Thoracic aorta (tissue), 2 donors: ENCODE data around the gene MORN1. TPM values are rescaled to one million over a fixed set of nuclear protein-coding genes. Genes with fewer than 3 reads are reported as not detected.
A peak's percentile ranks its signal among the peaks of the same experiment; 100 is the strongest.

Experiments used
- ATAC-seq: fragments of 150-250 bp; one replicate; pipeline ENCODE4 v1.8.0; 2017; ENCODE audit warnings: low read depth; ENCODE audit not compliant: insufficient number of reproducible peaks, low FRiP score
- DNase-seq: peaks from one replicate; pipeline ENCODE4 v3.0.0-alpha.2; 2020; ENCODE audit warnings: low spot score
- H3K27ac ChIP-seq, 2 donors: fragments of 200-600 bp; sonication (generic); 1 replicate in 1 of 2; 2 replicates in 1 of 2; pipeline ENCODE4 v1.5.1; 2016; ENCODE audit warnings: mild to moderate bottlenecking in 2 of 2, moderate library complexity in 2 of 2
- H3K27me3 ChIP-seq: fragments of 200-600 bp; sonication (generic); replicated peaks from 2 replicates; pipeline ENCODE4 v1.6.0; 2016; ENCODE audit warnings: mild to moderate bottlenecking; ENCODE audit not compliant: insufficient read depth
- H3K36me3 ChIP-seq: fragments of 200-600 bp; sonication (generic); one replicate; pipeline ENCODE4 v1.5.1; 2016
- H3K4me1 ChIP-seq, 2 donors: fragments of 200-600 bp; sonication (generic); 1 replicate in 1 of 2; 2 replicates in 1 of 2; pipeline versions ENCODE4 v1.5.1 to v1.6.0; 2016; ENCODE audit warnings: low read depth in 2 of 2, mild to moderate bottlenecking in 1 of 2; ENCODE audit not compliant: control insufficient read depth in 1 of 2
- H3K4me3 ChIP-seq: fragments of 200-600 bp; sonication (generic); 2 replicates; pipeline ENCODE4 v1.5.1; 2016; ENCODE audit warnings: mild to moderate bottlenecking
- H3K9me3 ChIP-seq: fragments of 200-600 bp; sonication (generic); 2 replicates; pipeline ENCODE4 v1.5.1; 2016
- CTCF ChIP-seq: fragments of 200-600 bp; sonication (generic); IDR thresholded peaks from one replicate; pipeline ENCODE4 v1.5.1; 2019; ENCODE audit warnings: antibody characterized with exemption
- total RNA-seq, 2 donors: library from RNA; depleted of rRNA; stranded (reverse); fragments of >200 nt; gene quantifications; one replicate each; pipeline versions ENCODE4 v1.1.0 to v1.2.3, GENCODE V29; 2016

Gene MORN1
- total RNA-seq, 2 donors from 2014 or later: 7.1 to 13.8 TPM

GRCh38 chr1:2326524-2326923 is 64.8 kb downstream of the MORN1 start:
- no peak for TF ChIP-seq CTCF
- no peak for ATAC-seq
- no peak for DNase-seq
- Histone ChIP-seq H3K4me3 (no peak overlapping the region), H3K27ac (no peak overlapping the region), H3K9me3 (no peaks in the 10 kb centered on the region), H3K4me1 (peaks cover 20 to 43% of the 10 kb centered on the region in 2 donors), H3K27me3 (no peaks in the 10 kb centered on the region), H3K36me3 (no peaks in the 10 kb centered on the region)

GRCh38 chr1:2324553-2325366 is 66.6 kb downstream of the MORN1 start:
- H3K27me3 ChIP-seq: no peaks in the 10 kb centered on the region
- no peak overlapping the region for H3K4me3 ChIP-seq
- peaks cover 24 to 41% of the 10 kb centered on the region in 2 donors for H3K4me1 ChIP-seq
- H3K36me3 ChIP-seq: no peaks in the 10 kb centered on the region
- DNase-seq (no peak), ATAC-seq (no peak)
- H3K27ac ChIP-seq: no peak overlapping the region
- no peaks in the 10 kb centered on the region for H3K9me3 ChIP-seq
- TF ChIP-seq CTCF: no peak

GRCh38 chr1:2323451-2323974 is 67.8 kb downstream of the MORN1 start:
- ATAC-seq (no peak), DNase-seq (no peak)
- Histone ChIP-seq H3K27ac (peak overlapping the region; percentile 94 to 97), H3K36me3 (no peaks in the 10 kb centered on the region), H3K27me3 (no peaks in the 10 kb centered on the region), H3K4me1 (peaks cover 29 to 49% of the 10 kb centered on the region in 2 donors), H3K9me3 (no peaks in the 10 kb centered on the region), H3K4me3 (no peak overlapping the region)
- no peak for TF ChIP-seq CTCF

- ATAC-seq (peak; percentile 52), DNase-seq (no peak)
- no peaks in the 10 kb centered on the region for H3K9me3 ChIP-seq
- H3K27me3 ChIP-seq: no peaks in the 10 kb centered on the region
- peak overlapping the region; percentile 94 to 97 for H3K27ac ChIP-seq
- H3K4me3 ChIP-seq: peak overlapping the region; percentile 60
- peaks cover 31 to 57% of the 10 kb centered on the region in 2 donors for H3K4me1 ChIP-seq
- TF ChIP-seq CTCF: peak; percentile 8
- H3K36me3 ChIP-seq: no peaks in the 10 kb centered on the region
Observed at GRCh38 chr1:2322581-2323211, 68.7 kb downstream of the MORN1 start.

GRCh38 chr1:2322065-2322571 is 69.2 kb downstream of the MORN1 start:
- Histone ChIP-seq H3K9me3 (no peaks in the 10 kb centered on the region), H3K27me3 (no peaks in the 10 kb centered on the region), H3K36me3 (no peaks in the 10 kb centered on the region), H3K27ac (peak overlapping the region; percentile 94 to 97), H3K4me3 (peak overlapping the region; percentile 60), H3K4me1 (peaks cover 31 to 57% of the 10 kb centered on the region in 2 donors)
- ATAC-seq (peak; percentile 95), DNase-seq (peak; percentile 37)
- no peak for TF ChIP-seq CTCF
